Natural killer cell (primary cell): ENCODE measurements around the gene CERS5. TPM values are rescaled to one million over a fixed set of nuclear protein-coding genes. Genes with fewer than 3 reads are reported as not detected.

Source experiments
- ATAC-seq, 3 donors: fragments of 150-1000 bp in 2 of 3; fragments of 200-7000 bp in 1 of 3; cut with Tn5 transposase; 1 replicate in 1 of 3; 2 replicates in 2 of 3; pipeline ENCODE4 v1.10.0; 2021; ENCODE audit warnings: mild to moderate bottlenecking in 2 of 3, moderate library complexity in 2 of 3
- DNase-seq, 2 donors: peaks; one replicate each; pipeline versions ENCODE4 v3.0.0 to v3.0.0-alpha.2; 2013 to 2021; ENCODE audit warnings: mixed read lengths in 1 of 2
- H3K27ac ChIP-seq: one replicate; pipeline ENCODE4 v1.5.1; 2013; ENCODE audit warnings: mild to moderate bottlenecking, low read length
- H3K27me3 ChIP-seq: one replicate; pipeline ENCODE4 v1.6.1; 2013; ENCODE audit warnings: low read length; ENCODE audit not compliant: control insufficient read depth, insufficient read depth
- H3K36me3 ChIP-seq: one replicate; pipeline ENCODE4 v1.6.1; 2013; ENCODE audit warnings: low read length; ENCODE audit not compliant: control insufficient read depth, insufficient read depth
- H3K4me1 ChIP-seq: one replicate; pipeline ENCODE4 v1.6.1; 2013; ENCODE audit warnings: low read length; ENCODE audit not compliant: control insufficient read depth, insufficient read depth
- H3K4me3 ChIP-seq: one replicate; pipeline ENCODE4 v1.5.1; 2013; ENCODE audit warnings: low read length
- H3K9me3 ChIP-seq: one replicate; pipeline ENCODE4 v1.6.1; 2013; ENCODE audit warnings: low read length; ENCODE audit not compliant: control insufficient read depth, insufficient read depth
- H3K27ac Mint-ChIP-seq, 2 donors: one replicate each; pipeline ENCODE4 v1.8.0; 2022; ENCODE audit warnings: mild to moderate bottlenecking in 2 of 2, mixed read lengths in 2 of 2, moderate library complexity in 1 of 2
- H3K27me3 Mint-ChIP-seq, 2 donors: one replicate each; pipeline ENCODE4 v1.8.0; 2022; ENCODE audit warnings: low read depth in 2 of 2, mixed read lengths in 2 of 2
- H3K36me3 Mint-ChIP-seq: one replicate; pipeline ENCODE4 v1.8.0; 2022; ENCODE audit warnings: mixed read lengths
- H3K4me1 Mint-ChIP-seq, 2 donors: one replicate each; pipeline ENCODE4 v1.8.0; 2022; ENCODE audit warnings: mixed read lengths in 2 of 2
- H3K4me3 Mint-ChIP-seq: one replicate; pipeline ENCODE4 v1.8.0; 2022; ENCODE audit warnings: mild to moderate bottlenecking, moderate library complexity, mixed read lengths
- H3K9me3 Mint-ChIP-seq, 2 donors: one replicate each; pipeline ENCODE4 v1.8.0; 2022; ENCODE audit warnings: mixed read lengths in 2 of 2
- CTCF ChIP-seq: fragments of 200-600 bp; IDR thresholded peaks from one replicate; pipeline ENCODE4 v1.8.0; 2022; ENCODE audit warnings: antibody characterized with exemption
- WGBS: methylation state at CpG from one replicate; pipeline ENCODE4 v1.1.7; 2013; ENCODE audit warnings: missing lambda C conversion rate; ENCODE audit not compliant: insufficient coverage; 5-methylcytosine and 5-hydroxymethylcytosine counted together
- intact Hi-C: fragments of 100-400 bp; cut with micrococcal nuclease; formaldehyde crosslinking; loops from one replicate; pipeline ENCODE4 v1.14.2; 2022
- total RNA-seq, 4 donors: library from RNA; stranded (reverse); fragments of 120-200 nt in 1 of 4; gene quantifications; one replicate each; pipeline versions ENCODE4 v1.2.3 to v1.2.4, GENCODE V29; 2013 to 2022

CERS5 gene
- total RNA-seq, 3 donors from 2014 or later (not counting 1 experiment from before 2014, with no cell fraction given) = 69.9 to 81.2 (median 75.8) TPM

DNA sequence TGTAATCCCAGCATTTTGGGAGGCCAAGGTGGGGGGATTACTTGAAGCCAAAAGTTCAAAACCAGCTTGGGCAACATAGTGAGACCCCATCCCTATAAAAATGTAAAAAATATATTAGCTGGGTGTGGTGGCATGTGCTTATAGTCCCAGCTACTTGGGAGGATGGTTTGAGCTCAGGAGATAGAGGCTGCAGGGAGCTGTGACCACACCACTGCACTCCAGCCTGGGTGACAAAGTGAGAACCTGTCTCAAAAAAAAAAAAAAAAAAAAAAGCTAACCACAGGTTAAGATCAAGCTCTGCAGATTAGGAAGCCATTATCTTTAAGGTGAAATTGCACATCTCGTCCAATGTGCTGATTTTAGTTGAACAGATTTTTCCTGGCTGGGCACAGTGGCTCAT lies 23.7 kb upstream of the CERS5 start:
- 41% methylated on average over 1 of the region's 1 CpG for WGBS
- Histone ChIP-seq H3K4me1 (peaks cover 3% of the 10 kb centered on the region), H3K27me3 (no peaks in the 10 kb centered on the region), H3K9me3 (no peaks in the 10 kb centered on the region), H3K27ac (no peak overlapping the region), H3K36me3 (peaks cover 7% of the 10 kb centered on the region), H3K4me3 (no peak overlapping the region)
- H3K27ac Mint-ChIP-seq = no peak overlapping the region
- no peak overlapping the region for H3K4me3 Mint-ChIP-seq
- DNase-seq (no peak), ATAC-seq (no peak)
- H3K4me1 Mint-ChIP-seq = peaks cover 0 to 5% of the 10 kb centered on the region in 2 donors
- no peaks in the 10 kb centered on the region for H3K27me3 Mint-ChIP-seq
- no peaks in the 10 kb centered on the region for H3K36me3 Mint-ChIP-seq
- intact Hi-C loops = no loop called here
- no peak for TF ChIP-seq CTCF
- no peaks in the 10 kb centered on the region for H3K9me3 Mint-ChIP-seq

DNA sequence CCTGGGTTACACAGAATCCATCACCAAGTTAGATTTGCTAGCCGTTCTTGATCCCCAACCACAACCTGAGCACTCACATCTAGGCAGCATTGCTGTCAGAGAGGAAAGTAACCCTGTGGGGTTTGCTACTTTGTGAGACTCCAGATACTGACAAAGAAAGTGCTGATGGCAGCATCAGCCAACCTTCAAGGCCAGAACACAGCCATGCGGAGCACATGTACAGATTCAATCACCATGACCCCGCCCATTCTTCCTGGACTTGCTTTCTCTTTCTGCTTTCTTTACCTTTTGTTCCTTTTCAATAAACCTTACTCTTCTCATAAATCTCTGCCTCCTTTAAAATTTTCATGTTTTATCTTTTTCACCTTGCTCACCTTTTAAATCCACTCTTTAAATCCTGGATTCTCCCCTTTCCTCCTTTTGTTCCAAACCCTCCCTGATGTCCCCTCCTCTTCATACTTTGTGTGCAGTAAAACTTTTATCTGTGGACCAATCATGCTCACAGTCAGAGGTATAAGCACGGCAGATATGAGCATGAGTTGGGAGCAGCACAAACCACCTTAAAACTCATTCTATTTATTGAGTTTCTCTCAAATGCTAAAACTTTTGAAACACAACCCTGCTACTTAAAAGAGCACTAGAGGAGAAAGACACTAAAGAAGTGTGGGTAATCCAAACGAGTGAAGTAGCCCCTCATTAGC lies 21.9 kb upstream of the CERS5 start:
- Histone ChIP-seq H3K4me1 (peaks cover 3% of the 10 kb centered on the region), H3K4me3 (no peak overlapping the region), H3K9me3 (no peaks in the 10 kb centered on the region), H3K36me3 (peaks cover 5% of the 10 kb centered on the region), H3K27me3 (no peaks in the 10 kb centered on the region), H3K27ac (no peak overlapping the region)
- Mint-ChIP-seq H3K4me1 (peaks cover 0 to 5% of the 10 kb centered on the region in 2 donors), H3K27ac (peak overlapping the region; percentile 43 to 65), H3K9me3 (no peaks in the 10 kb centered on the region), H3K4me3 (no peak overlapping the region), H3K27me3 (no peaks in the 10 kb centered on the region), H3K36me3 (no peaks in the 10 kb centered on the region)
- no peak for TF ChIP-seq CTCF
- DNase-seq (peak in 1 of 2 donors; percentile 52), ATAC-seq (no peak)
- intact Hi-C loops = no loop called here
- WGBS = 85% methylated on average over 4 of the region's 5 CpGs

DNA sequence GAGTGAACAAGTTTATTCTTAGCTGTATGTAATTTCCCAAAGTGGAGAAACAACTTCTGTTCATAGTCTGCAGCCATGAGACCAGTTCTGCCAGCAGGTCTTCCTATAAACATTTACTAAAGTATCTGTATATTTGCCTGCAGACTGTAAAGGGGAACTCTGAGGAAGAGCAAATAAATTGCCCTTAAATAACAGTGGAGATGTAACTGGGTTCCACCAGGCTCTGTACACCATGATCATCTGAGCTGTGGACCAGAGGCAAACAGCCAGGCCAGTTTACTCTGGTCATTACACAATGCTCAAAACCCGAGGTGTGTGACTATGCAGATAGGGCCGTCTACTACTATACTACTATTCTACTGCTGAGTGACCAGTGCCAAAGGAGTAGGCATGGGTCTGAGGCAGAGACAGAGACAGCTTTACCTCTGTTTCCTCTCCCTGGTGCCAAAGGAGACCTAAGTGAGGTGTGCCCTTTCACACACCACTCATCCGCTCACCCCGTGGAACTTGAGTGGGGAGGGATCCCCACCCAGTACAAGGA lies 21.1 kb upstream of the CERS5 start:
- ATAC-seq = peak in 1 of 3 donors; percentile 14
- intact Hi-C loops = no loop called here
- H3K27me3 ChIP-seq = no peaks in the 10 kb centered on the region
- Mint-ChIP-seq H3K36me3 (no peaks in the 10 kb centered on the region), H3K27me3 (no peaks in the 10 kb centered on the region), H3K4me3 (no peak overlapping the region), H3K27ac (no peak overlapping the region), H3K4me1 (peaks cover 0 to 5% of the 10 kb centered on the region in 2 donors), H3K9me3 (no peaks in the 10 kb centered on the region)
- H3K36me3 ChIP-seq = peaks cover 5% of the 10 kb centered on the region
- DNase-seq = no peak
- peaks cover 3% of the 10 kb centered on the region for H3K4me1 ChIP-seq
- H3K4me3 ChIP-seq = no peak overlapping the region
- no peak for TF ChIP-seq CTCF
- WGBS = 92% methylated on average over 4 of the region's 4 CpGs
- H3K9me3 ChIP-seq = no peaks in the 10 kb centered on the region
- H3K27ac ChIP-seq = no peak overlapping the region
